Measurements from ENCODE around the gene RAB1B.
"Not testable (repeated sequence)": the region's sequence is repeated elsewhere in the genome, so short reads cannot be mapped to it uniquely, and the experiment has no call there.

Gene RAB1B

DNA sequence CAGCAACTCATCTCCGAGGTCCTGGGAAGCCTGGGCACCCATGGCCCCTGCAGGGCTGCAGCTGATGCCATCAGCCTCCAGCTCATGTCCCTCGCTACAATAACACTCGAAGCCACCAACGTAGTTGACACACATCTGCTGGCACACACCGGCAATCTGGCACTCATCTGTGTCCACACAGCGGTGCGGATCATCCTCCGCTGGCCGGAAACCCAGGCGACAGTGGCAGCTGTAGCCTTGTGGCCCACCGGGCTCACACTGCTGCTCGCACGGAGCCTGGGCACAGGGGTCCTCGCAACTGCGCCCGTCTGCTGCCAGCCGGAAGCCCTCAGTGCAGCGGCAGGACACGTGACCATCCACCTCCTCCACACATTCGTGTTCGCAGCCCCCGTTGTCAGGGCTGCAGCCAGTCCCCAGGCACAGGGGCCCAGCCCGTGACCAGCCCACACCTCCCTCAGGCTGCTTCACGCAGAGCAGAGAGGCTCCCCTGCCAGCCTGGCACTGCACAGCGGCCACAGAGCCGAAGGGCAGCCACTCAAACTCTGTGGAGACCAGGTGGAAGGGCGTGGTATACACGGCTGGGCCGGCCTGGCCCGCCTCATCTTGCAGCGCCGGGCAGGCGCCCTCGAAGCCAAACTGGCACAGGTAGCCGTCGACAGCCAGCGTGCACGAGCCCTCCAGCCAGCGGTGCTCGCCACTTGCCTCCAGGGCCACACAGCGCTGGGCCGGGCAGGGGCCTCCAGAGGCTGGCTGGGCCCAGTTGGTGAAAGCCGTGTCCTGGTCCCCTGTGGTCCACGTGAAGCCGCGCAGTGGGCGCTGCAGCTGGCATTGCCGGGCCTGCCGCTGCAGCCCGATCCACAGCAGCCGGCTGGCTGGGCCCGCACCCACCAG, 47.7 kb downstream of the RAB1B start:
- no peak overlapping the region for H3K4me3 Mint-ChIP-seq
- intact Hi-C loops (cut with micrococcal nuclease): no loop called here
- H3K4me1 Mint-ChIP-seq (ENCODE audit: low read depth): peaks cover 52% of the 10 kb centered on the region
- H3K9me3 Mint-ChIP-seq: no peaks in the 10 kb centered on the region
- no peaks in the 10 kb centered on the region for H3K36me3 Mint-ChIP-seq (ENCODE audit: low read depth)
- H3K27ac Mint-ChIP-seq: no peak overlapping the region
- peaks cover 27% of the 10 kb centered on the region for H3K27me3 Mint-ChIP-seq

DNA sequence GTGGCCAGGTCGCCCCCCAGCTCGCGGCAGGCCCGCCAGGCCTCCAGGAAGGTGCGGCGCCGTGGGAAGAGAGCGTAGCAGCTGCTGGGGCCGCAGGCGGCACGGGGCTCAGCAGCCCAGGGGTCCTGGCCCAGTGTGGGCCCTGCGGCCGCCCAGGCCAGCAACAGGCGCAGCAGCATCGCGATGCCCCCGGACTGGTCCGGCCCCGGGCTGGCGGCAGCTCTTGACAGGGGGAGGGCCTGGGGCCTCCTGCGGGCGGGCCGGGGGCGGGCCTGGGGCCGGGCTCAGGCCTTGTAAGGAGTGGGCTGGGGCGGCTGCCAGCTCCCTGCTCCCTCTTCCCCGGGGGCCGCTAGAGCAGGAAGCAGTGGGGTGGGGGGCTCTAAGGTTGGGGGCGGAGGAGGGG, 48.4 kb downstream of the RAB1B start, which contains the start of gene CD248:
Gene CD248, minus strand, starts transcription at position 196 of the 403 bp plus-strand sequence. Its CDS starts 17 bp downstream, at position 179.
- Mint-ChIP-seq H3K36me3 (ENCODE audit: low read depth) (no peaks in the 10 kb centered on the region), H3K4me1 (ENCODE audit: low read depth) (peaks cover 49% of the 10 kb centered on the region), H3K27ac (peak within 1 kb of the TSS; percentile 45), H3K9me3 (no peaks in the 10 kb centered on the region), H3K27me3 (peaks cover 27% of the 10 kb centered on the region), H3K4me3 (no peak within 1 kb of the TSS)
- intact Hi-C loops (cut with micrococcal nuclease): no loop called here

DNA sequence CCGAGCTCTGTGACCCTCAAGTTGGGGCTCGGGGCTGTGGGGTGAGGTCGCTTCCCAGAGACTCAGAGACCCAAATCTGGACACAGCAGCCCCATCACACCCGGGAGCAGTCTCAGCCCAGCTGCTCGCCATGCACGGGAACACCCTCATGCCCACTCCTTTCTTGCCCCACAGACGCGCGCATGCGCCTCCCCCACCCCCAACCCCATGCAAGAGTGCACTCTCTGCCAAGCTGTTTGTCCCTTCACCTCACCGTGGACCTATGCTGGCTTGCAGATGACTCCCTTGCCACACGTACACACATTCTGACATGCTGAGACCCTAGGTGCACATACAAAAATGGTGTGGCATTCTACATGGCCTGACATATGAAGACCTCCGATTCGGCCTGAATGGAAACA, 48.9 kb downstream of the RAB1B start:
- Mint-ChIP-seq H3K36me3 (ENCODE audit: low read depth) (no peaks in the 10 kb centered on the region), H3K4me3 (no peak overlapping the region), H3K27ac (peak overlapping the region; percentile 45), H3K4me1 (ENCODE audit: low read depth) (peaks cover 46% of the 10 kb centered on the region), H3K27me3 (peaks cover 27% of the 10 kb centered on the region), H3K9me3 (no peaks in the 10 kb centered on the region)
- intact Hi-C loops (cut with micrococcal nuclease): no loop called here

DNA sequence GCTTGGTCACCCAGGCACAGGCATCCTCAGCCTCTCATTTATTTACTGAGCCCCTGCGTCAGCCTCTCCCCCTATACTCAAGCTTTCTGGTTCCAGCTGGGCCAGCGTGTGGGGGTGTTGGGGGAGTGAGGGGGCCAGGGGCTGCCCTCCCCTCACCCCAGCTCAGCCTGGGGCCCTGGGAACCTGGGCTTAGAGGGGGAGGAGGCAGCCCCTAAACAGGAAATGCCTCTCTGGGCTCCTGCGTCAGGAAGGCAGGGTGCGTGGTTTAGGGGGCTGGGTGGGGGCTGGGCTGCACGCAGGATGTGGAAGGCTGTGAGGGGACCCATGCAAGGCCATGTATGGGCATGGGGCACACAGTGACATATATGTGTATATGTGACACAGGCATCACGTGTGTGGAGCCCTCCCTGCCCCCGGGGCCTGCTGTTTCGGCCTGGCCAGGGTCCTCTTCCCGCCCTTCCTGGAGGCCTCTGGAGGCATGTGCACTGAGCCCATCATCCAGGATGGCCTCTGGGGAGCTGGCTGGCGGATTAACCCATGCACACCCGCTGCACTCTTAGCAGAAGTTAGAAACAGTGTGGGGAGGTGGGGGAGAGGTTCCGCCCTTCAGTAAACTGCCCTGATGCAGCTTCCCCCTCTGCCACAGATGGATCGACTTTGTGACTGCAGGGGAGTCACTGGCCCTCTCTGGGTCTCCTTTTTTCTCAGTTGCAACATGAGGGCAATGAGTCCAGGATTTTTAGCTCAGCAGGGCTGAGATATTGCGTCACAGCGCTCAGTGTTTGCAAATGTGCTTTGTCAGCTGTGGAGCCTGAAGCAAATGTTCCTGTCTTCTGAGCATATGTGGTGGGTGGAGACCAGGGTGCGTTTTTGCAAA, 49.5 kb downstream of the RAB1B start:
- peaks cover 45% of the 10 kb centered on the region for H3K4me1 Mint-ChIP-seq (ENCODE audit: low read depth)
- H3K4me3 Mint-ChIP-seq: no peak overlapping the region
- no peaks in the 10 kb centered on the region for H3K9me3 Mint-ChIP-seq
- intact Hi-C loops (cut with micrococcal nuclease): no loop called here
- H3K27me3 Mint-ChIP-seq: peaks cover 27% of the 10 kb centered on the region
- no peaks in the 10 kb centered on the region for H3K36me3 Mint-ChIP-seq (ENCODE audit: low read depth)
- peak overlapping the region; percentile 45 for H3K27ac Mint-ChIP-seq

DNA sequence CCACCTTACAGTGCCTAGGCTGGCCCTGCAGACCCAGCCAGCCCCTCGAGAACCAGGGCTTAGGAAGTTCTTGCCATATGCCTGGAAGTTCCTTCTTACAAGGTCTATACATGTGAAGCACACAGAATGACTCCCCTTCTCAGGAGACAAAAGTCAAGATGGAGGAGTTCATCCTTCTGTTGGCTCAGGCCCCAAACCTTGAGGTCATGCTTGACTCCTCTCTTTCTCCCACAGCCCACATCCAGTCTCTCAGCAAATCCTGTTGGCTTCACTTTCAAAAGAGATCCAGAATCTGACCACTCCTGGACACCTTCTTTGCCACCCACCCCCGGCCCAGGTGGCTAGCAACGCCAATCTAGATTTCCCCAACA, 50.1 kb downstream of the RAB1B start:
- no peaks in the 10 kb centered on the region for H3K36me3 Mint-ChIP-seq (ENCODE audit: low read depth)
- H3K27me3 Mint-ChIP-seq: peaks cover 27% of the 10 kb centered on the region
- peaks cover 39% of the 10 kb centered on the region for H3K4me1 Mint-ChIP-seq (ENCODE audit: low read depth)
- H3K4me3 Mint-ChIP-seq: no peak overlapping the region
- peak overlapping the region; percentile 45 for H3K27ac Mint-ChIP-seq
- intact Hi-C loops (cut with micrococcal nuclease): no loop called here
- no peaks in the 10 kb centered on the region for H3K9me3 Mint-ChIP-seq

DNA sequence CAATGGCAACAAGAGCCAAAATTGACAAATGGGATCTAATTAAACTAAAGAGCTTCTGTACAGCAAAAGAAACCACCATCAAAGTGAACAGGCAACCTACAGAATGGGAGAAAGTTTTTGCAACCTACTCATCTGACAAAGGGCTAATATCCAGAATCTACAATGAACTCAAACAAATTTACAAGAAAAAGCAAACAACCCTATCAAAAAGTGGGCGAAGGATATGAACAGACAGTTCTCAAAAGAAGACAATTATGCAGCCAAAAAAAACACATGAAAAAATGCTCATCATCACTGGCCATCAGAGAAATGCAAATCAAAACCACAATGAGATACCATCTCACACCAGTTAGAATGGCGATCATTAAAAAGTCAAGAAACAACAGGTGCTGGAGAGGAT, 51.9 kb downstream of the RAB1B start:
- Mint-ChIP-seq H3K4me1 (ENCODE audit: low read depth) (peaks cover 27% of the 10 kb centered on the region), H3K27me3 (peaks cover 15% of the 10 kb centered on the region)
- H3K4me3 Mint-ChIP-seq; H3K9me3 Mint-ChIP-seq; intact Hi-C loops (cut with micrococcal nuclease); H3K36me3 Mint-ChIP-seq (ENCODE audit: low read depth); H3K27ac Mint-ChIP-seq: not testable (repeated sequence)

DNA sequence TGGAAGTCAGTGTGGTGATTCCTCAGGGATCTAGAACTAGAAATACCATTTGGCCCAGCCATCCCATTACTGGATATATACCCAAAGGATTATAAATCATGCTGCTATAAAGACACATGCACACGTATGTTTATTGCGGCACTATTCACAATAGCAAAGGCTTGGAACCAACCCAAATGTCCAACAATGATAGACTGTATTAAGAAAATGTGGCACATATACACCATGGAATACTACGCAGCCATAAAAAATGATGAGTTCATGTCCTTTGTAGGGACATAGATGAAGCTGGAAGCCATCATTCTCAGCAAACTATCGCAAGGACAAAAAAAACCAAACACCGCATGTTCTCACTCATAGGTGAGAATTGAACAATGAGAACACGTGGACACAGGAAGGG, 52.3 kb downstream of the RAB1B start:
- peaks cover 27% of the 10 kb centered on the region for H3K4me1 Mint-ChIP-seq (ENCODE audit: low read depth)
- H3K27ac Mint-ChIP-seq; intact Hi-C loops (cut with micrococcal nuclease): not testable (repeated sequence)

DNA sequence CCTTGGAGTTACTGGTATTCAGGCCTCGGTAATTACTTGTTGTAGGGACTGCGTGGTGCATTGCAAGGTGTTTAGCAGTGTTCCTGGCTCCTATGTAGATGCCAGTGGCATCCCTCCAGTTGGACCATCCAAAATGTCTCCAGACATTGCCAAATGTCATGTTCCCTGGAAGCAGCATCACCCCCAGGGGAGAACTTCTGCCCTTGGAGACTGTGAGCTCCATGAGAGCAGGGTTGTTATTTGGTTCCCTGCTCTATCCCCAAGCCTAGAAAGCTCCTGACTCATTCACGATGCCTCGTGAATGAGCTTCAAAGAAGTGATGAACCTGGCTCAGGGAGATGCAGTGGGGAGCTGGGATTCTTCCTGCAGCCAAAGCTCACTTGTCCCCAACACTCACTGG, 53.2 kb downstream of the RAB1B start:
- Mint-ChIP-seq H3K36me3 (ENCODE audit: low read depth) (no peaks in the 10 kb centered on the region), H3K9me3 (no peaks in the 10 kb centered on the region), H3K27ac (no peak overlapping the region), H3K4me1 (ENCODE audit: low read depth) (peaks cover 31% of the 10 kb centered on the region), H3K27me3 (peaks cover 7% of the 10 kb centered on the region), H3K4me3 (no peak overlapping the region)
- intact Hi-C loops (cut with micrococcal nuclease): no loop called here

More for the DNA sequence above, 52.3 kb downstream of the RAB1B start:
- not testable (repeated sequence) for H3K36me3 Mint-ChIP-seq (ENCODE audit: low read depth); H3K9me3 Mint-ChIP-seq; H3K4me3 Mint-ChIP-seq
- peaks cover 11% of the 10 kb centered on the region for H3K27me3 Mint-ChIP-seq

DNA sequence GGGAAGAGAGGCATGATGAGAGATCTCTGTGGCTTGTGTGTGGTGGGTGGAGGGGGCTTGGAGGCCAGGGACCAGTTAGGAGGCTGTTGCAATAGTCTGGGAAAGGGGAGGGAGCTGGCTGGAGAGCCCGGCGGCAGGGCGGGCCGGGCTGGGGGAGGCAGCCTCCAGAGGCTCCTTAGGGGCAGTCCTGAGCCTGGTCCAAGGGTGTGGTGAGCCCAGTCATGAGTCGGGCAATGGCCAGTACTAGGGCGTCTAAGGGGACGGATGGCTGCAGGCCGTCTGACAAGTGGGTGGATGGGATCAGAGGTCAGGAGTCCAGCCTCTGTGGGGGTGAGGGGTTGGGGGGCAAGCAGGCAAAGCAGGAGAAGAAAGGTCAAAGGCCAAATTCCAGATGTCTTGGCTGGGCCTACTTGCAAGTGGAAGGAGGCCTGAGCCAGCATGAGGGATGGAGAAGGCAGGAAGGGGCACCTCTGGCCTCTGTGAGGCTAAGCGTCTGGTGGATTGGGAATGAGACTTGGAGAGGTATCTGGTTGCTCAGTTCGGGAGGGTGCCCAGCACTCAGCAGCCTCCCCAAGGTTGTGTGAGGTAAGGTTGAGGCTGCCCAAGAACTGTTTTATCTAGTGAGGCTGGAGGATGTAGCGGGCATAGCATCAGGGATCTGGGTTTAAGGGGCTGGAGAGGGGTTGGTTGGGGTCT, 54.4 kb downstream of the RAB1B start:
- Mint-ChIP-seq H3K27ac (no peak overlapping the region), H3K9me3 (no peaks in the 10 kb centered on the region), H3K4me1 (ENCODE audit: low read depth) (peaks cover 22% of the 10 kb centered on the region), H3K36me3 (ENCODE audit: low read depth) (no peaks in the 10 kb centered on the region), H3K27me3 (peaks cover 4% of the 10 kb centered on the region), H3K4me3 (no peak overlapping the region)
- intact Hi-C loops (cut with micrococcal nuclease): no loop called here

DNA sequence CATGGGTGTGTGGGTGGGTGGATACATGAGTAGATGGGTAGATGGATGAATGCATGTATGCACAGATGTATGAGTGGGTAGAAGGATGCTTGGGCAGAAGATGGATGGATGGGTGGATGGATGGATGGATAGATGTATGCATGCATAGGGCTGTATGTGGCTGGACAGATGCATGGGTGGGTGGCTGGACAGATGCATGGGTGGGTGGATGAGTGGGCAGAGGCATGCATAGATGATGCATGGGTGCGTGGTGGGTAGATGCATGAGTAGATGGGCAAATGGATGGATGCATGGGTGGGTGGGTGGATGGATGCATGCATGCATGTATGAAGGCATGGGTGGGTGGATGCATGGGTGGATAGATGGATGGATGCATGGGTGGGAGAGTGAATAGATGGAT, 55.2 kb downstream of the RAB1B start:
- H3K4me3 Mint-ChIP-seq: no peak overlapping the region
- no peaks in the 10 kb centered on the region for H3K9me3 Mint-ChIP-seq
- intact Hi-C loops (cut with micrococcal nuclease): no loop called here
- peaks cover 4% of the 10 kb centered on the region for H3K27me3 Mint-ChIP-seq
- peaks cover 19% of the 10 kb centered on the region for H3K4me1 Mint-ChIP-seq (ENCODE audit: low read depth)
- no peaks in the 10 kb centered on the region for H3K36me3 Mint-ChIP-seq (ENCODE audit: low read depth)
- H3K27ac Mint-ChIP-seq: no peak overlapping the region

DNA sequence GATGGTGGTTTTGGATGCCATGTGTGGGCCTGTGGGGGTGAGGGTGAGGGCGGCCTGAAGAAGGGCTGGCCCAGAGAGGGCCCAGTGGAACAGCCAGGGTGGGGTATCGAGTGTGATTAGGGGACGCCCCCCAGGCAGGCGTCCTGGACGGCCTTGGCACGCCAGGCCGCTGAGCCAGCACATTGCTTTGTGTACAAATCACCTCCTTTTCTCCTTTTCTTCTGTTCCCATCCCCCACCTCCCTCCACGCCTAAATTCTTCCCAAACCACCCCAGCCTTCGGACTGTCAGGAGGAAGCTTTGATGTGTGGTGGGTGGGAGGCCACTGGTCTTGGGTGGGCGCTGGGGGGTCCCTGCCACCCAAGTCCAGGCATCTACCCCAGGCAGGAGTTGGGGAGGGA, 56.2 kb downstream of the RAB1B start:
- intact Hi-C loops (cut with micrococcal nuclease): no loop called here

DNA sequence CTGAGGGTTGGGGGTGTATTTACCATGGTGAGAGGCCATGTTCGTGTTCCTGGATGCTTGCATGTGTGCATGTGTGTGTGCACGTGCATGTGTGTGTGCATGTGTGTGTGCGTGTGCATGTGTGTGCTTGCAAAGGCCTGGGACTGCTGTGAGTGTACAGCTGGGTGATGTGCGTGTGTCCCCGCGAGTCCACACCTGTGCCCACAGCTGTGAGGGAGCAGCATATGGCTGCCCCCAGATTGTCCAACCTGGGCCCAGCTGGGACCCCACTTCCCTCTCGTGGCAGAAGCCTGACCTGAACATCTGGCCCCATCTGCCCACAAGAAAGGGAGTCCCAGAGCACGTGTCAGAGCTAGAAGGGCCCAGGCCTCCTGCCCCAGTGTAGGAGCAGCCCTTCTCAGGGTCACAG, 56.8 kb downstream of the RAB1B start:
- Mint-ChIP-seq H3K4me3 (no peak overlapping the region), H3K9me3 (no peaks in the 10 kb centered on the region), H3K36me3 (ENCODE audit: low read depth) (no peaks in the 10 kb centered on the region), H3K4me1 (ENCODE audit: low read depth) (peaks cover 13% of the 10 kb centered on the region), H3K27ac (no peak overlapping the region), H3K27me3 (peaks cover 6% of the 10 kb centered on the region)
- intact Hi-C loops (cut with micrococcal nuclease): no loop called here

More for the DNA sequence above, 56.2 kb downstream of the RAB1B start:
- Mint-ChIP-seq H3K27me3 (peaks cover 4% of the 10 kb centered on the region), H3K27ac (no peak overlapping the region), H3K9me3 (no peaks in the 10 kb centered on the region), H3K36me3 (ENCODE audit: low read depth) (no peaks in the 10 kb centered on the region), H3K4me3 (no peak overlapping the region), H3K4me1 (ENCODE audit: low read depth) (peaks cover 13% of the 10 kb centered on the region)

DNA sequence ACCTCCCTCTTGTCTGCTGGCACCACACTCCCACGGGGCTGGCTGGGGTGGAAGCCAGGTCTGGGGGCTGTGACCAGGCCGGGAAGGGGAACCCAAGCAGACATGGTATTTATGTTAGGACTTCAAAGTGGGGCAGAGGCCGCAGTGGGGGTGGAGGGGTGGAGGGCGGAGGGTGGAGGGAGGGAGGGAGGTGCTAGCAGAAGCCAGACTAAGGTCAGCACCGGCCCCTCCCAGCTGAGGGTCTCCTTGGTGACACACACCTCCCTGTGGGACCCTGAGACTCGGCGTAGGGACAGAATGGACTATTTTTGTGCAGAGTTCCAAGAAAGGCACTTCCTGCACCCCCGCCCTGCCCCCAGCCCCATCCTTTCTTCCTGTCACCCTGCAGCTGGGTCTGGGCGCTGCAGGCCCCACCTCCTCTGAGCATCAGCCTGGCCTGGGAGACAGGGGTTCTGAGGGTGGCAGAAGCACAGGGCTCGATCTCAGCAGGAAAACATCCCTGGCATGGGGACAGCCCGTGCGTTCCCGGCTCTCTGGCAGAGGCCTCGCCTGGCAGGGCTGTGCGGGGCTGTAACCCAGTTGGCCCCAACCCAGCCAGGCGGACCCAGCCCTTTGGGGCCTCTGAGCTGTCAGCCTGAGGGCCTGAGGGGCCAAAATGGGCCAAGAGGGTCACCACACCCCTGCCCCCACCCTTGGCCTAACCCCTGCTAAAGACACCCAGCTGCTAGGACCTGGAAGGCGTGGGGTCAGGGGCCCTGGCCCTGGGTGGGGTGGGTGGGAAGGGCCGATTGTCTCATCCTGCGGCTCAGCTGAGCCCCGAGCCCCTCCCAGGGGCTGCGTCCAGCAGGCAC, 58.0 kb downstream of the RAB1B start:
- Mint-ChIP-seq H3K27me3 (peaks cover 5% of the 10 kb centered on the region), H3K9me3 (no peaks in the 10 kb centered on the region), H3K4me3 (no peak overlapping the region), H3K36me3 (ENCODE audit: low read depth) (peaks cover under 1% of the 10 kb centered on the region), H3K27ac (peak overlapping the region; percentile 1), H3K4me1 (ENCODE audit: low read depth) (peaks cover 13% of the 10 kb centered on the region)
- intact Hi-C loops (cut with micrococcal nuclease): no loop called here
